Transverse colon (tissue), 4 donors: ENCODE measurements around the gene NLGN1.

Experiments
- POLR2A ChIP-seq: fragments of 450-650 bp; IDR thresholded peaks from one replicate; pipeline ENCODE4 v1.6.1; 2016; ENCODE audit warnings: antibody characterized with exemption, mild to moderate bottlenecking, moderate library complexity
- POLR2AphosphoS5 ChIP-seq, 3 donors: sonication (generic); formaldehyde crosslinking; IDR thresholded peaks; one replicate each; pipeline ENCODE4 v1.6.1; 2016; ENCODE audit warnings: antibody characterized with exemption in 3 of 3
- TF ChIP-seq, protein P1 (sequence below), 5 experiments: fragments of 200-600 bp in 3 of 5; fragments of 450-650 bp in 2 of 5; sonication (generic) in 3 of 5; IDR thresholded peaks; 1 replicate in 2 of 5; 2 replicates in 3 of 5; pipeline ENCODE4 v1.5.1; 2016 to 2017; ENCODE audit warnings: antibody characterized with exemption in 5 of 5, inconsistent platforms in 3 of 5, mild to moderate bottlenecking in 2 of 5, moderate library complexity in 1 of 5

DNA sequence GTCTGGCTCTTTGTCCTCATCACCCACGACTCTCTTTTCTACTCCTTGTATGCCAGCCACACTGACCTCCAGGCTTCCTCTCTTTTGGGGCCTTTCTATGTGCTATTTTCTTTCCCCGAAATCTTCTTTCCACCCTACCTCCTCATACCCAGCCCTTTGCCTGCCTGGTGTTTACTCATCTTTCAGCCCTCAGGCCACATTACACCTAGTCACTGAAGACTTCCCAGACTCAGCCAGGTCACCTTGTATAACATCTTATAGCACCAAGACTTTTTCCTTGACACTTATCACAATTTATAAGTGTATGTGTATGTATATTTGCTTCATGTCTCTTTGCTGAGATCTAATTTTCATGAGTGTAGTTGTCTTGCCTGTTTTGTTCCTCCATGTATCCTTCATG lies 396.4 kb downstream of the NLGN1 start:
- TF ChIP-seq, protein P1, sequence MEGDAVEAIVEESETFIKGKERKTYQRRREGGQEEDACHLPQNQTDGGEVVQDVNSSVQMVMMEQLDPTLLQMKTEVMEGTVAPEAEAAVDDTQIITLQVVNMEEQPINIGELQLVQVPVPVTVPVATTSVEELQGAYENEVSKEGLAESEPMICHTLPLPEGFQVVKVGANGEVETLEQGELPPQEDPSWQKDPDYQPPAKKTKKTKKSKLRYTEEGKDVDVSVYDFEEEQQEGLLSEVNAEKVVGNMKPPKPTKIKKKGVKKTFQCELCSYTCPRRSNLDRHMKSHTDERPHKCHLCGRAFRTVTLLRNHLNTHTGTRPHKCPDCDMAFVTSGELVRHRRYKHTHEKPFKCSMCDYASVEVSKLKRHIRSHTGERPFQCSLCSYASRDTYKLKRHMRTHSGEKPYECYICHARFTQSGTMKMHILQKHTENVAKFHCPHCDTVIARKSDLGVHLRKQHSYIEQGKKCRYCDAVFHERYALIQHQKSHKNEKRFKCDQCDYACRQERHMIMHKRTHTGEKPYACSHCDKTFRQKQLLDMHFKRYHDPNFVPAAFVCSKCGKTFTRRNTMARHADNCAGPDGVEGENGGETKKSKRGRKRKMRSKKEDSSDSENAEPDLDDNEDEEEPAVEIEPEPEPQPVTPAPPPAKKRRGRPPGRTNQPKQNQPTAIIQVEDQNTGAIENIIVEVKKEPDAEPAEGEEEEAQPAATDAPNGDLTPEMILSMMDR (IDR thresholded peaks at IDR 0.05): no peak
- no peak for TF ChIP-seq POLR2AphosphoS5 (IDR thresholded peaks at IDR 0.05)
- no peak for TF ChIP-seq POLR2A
